H1 (cell line): ENCODE results near the gene NDUFB2. TPM values are rescaled to one million over a fixed set of nuclear protein-coding genes. Genes with fewer than 3 reads are reported as not detected.
A peak's percentile ranks its signal among the peaks of the same experiment; 100 is the strongest.

Experiments
- CTCF ChIA-PET: fragments of 300-600 bp; sonication (Branson Sonifier 250); formaldehyde crosslinking; loops from one replicate; lab custom pipeline; 2021; ENCODE audit not compliant: partially characterized antibody; lab: Charles Lee
- POLR2A ChIA-PET: fragments of 300-600 bp; sonication (Branson Sonifier 250); formaldehyde crosslinking; loops from one replicate; lab custom pipeline; 2021; ENCODE audit warnings: inconsistent platforms; ENCODE audit not compliant: partially characterized antibody; lab: Charles Lee
- DNase-seq, 2 experiments: peaks; one replicate each; pipeline versions ENCODE4 v3.0.0 to v3.0.0-alpha.2; 2010 to 2022; ENCODE audit warnings: low spot score in 2 of 2, low read depth in 1 of 2, mixed read lengths in 1 of 2
- FAIRE-seq: peaks from 2 replicates; lab custom pipeline; 2011; peaks lifted over from hg19 to GRCh38; lab: Jason Lieb, UNC
- H2AFZ ChIP-seq: 2 replicates; pipeline ENCODE4 v1.8.1; 2012; ENCODE audit warnings: low read length, inconsistent platforms
- H2AK5ac ChIP-seq: 2 replicates; pipeline ENCODE4 v1.6.1; 2013; ENCODE audit warnings: low read depth, low read length
- H2BK120ac ChIP-seq: replicated peaks from 2 replicates; pipeline ENCODE3; 2013; ENCODE audit warnings: low read depth, low read length, inconsistent platforms
- H2BK12ac ChIP-seq: 2 replicates; pipeline ENCODE4 v1.6.1; 2013; ENCODE audit warnings: low read depth, low read length
- H2BK15ac ChIP-seq: 2 replicates; pipeline ENCODE4 v1.6.1; 2013; ENCODE audit warnings: low read length
- H2BK20ac ChIP-seq: 2 replicates; pipeline ENCODE4 v1.6.1; 2013; ENCODE audit warnings: low read length
- H2BK5ac ChIP-seq: 2 replicates; pipeline ENCODE4 v1.6.1; 2013; ENCODE audit warnings: low read depth, low read length
- H3K14ac ChIP-seq: 2 replicates; pipeline ENCODE4 v1.6.1; 2013; ENCODE audit warnings: inconsistent platforms; ENCODE audit not compliant: insufficient read length
- H3K18ac ChIP-seq: 2 replicates; pipeline ENCODE4 v1.6.1; 2013; ENCODE audit warnings: low read length; ENCODE audit errors: extremely low read depth
- H3K23ac ChIP-seq: 2 replicates; pipeline ENCODE4 v1.6.1; 2013; ENCODE audit warnings: inconsistent platforms; ENCODE audit not compliant: insufficient read length
- H3K23me2 ChIP-seq: 2 replicates; pipeline ENCODE4 v1.6.1; 2013; ENCODE audit warnings: low read depth, low read length
- H3K27ac ChIP-seq: 2 replicates; pipeline ENCODE4 v1.6.1; 2011; ENCODE audit warnings: low read depth, low read length, inconsistent platforms
- H3K27me3 ChIP-seq, 4 experiments: replicated peaks in 1 of 4; 1 replicate in 1 of 4; 2 replicates in 3 of 4; pipeline versions ENCODE4 v1.6.1 to v1.8.1; 2011 to 2013; ENCODE audit warnings: low read length in 3 of 4, mild to moderate bottlenecking in 3 of 4, inconsistent platforms in 2 of 4, mixed read lengths in 2 of 4, moderate library complexity in 1 of 4; ENCODE audit not compliant: control insufficient read depth in 3 of 4, insufficient read depth in 3 of 4; ENCODE audit errors: extremely low read depth in 1 of 4
- H3K36me3 ChIP-seq, 4 experiments: 2 replicates each; pipeline versions ENCODE4 v1.6.1 to v1.8.1; 2011 to 2013; ENCODE audit warnings: mild to moderate bottlenecking in 4 of 4, low read length in 3 of 4, moderate library complexity in 2 of 4, control low read depth in 1 of 4, inconsistent platforms in 1 of 4; ENCODE audit not compliant: insufficient read depth in 4 of 4, control insufficient read depth in 2 of 4
- H3K4ac ChIP-seq: replicated peaks from 2 replicates; pipeline ENCODE3; 2013; ENCODE audit warnings: low read length, low read depth, mixed read lengths, inconsistent platforms; ENCODE audit not compliant: insufficient read length
- H3K4me1 ChIP-seq, 4 experiments: replicated peaks in 1 of 4; 1 replicate in 1 of 4; 2 replicates in 3 of 4; pipeline versions ENCODE4 v1.6.1 to v1.8.1; 2011 to 2013; ENCODE audit warnings: low read length in 3 of 4, inconsistent platforms in 2 of 4, mixed read lengths in 1 of 4; ENCODE audit not compliant: insufficient read depth in 4 of 4, control insufficient read depth in 3 of 4
- H3K4me2 ChIP-seq, 2 experiments: 2 replicates each; pipeline versions ENCODE4 v1.6.1 to v1.8.1; 2011 to 2013; ENCODE audit warnings: low read depth in 2 of 2, low read length in 2 of 2, control low read depth in 1 of 2, inconsistent platforms in 1 of 2, mild to moderate bottlenecking in 1 of 2; ENCODE audit not compliant: insufficient read depth in 1 of 2
- H3K4me3 ChIP-seq, 4 experiments: fragments of 200-600, 300-600 bp in 1 of 4; sonication (generic), shearing (Covaris generic), sonication (Bioruptor Twin) in 1 of 4; 2 replicates each; pipeline versions ENCODE4 v1.5.1 to v1.8.1; 2011 to 2016; ENCODE audit warnings: low read length in 4 of 4, low read depth in 3 of 4, control low read depth in 2 of 4, inconsistent platforms in 2 of 4, mild to moderate bottlenecking in 2 of 4, mixed read lengths in 1 of 4, moderate library complexity in 1 of 4; ENCODE audit not compliant: insufficient read depth in 2 of 4; ENCODE audit errors: extremely low read depth in 1 of 4
- H3K56ac ChIP-seq: replicated peaks from 2 replicates; pipeline ENCODE3; 2013; ENCODE audit warnings: low read depth, mild to moderate bottlenecking, mixed read lengths, low read length, inconsistent platforms; ENCODE audit not compliant: insufficient read length
- H3K79me1 ChIP-seq: 2 replicates; pipeline ENCODE4 v1.6.1; 2013; ENCODE audit warnings: low read depth, low read length, control low read depth
- H3K79me2 ChIP-seq, 2 experiments: 2 replicates each; pipeline versions ENCODE4 v1.6.1 to v1.8.1; 2012 to 2013; ENCODE audit warnings: low read length in 2 of 2, mild to moderate bottlenecking in 2 of 2, inconsistent platforms in 1 of 2; ENCODE audit not compliant: insufficient read depth in 2 of 2, control insufficient read depth in 1 of 2
- H3K9ac ChIP-seq, 4 experiments: replicated peaks in 1 of 4; 1 replicate in 1 of 4; 2 replicates in 3 of 4; pipeline versions ENCODE4 v1.6.1 to v1.8.1; 2011 to 2013; ENCODE audit warnings: low read depth in 3 of 4, low read length in 3 of 4, control low read depth in 2 of 4, mild to moderate bottlenecking in 2 of 4, moderate library complexity in 2 of 4, inconsistent platforms in 1 of 4; ENCODE audit errors: extremely low read depth in 1 of 4
- H3K9me3 ChIP-seq, 2 experiments: 2 replicates each; pipeline versions ENCODE4 v1.6.1 to v1.8.1; 2012 to 2013; ENCODE audit warnings: mild to moderate bottlenecking in 2 of 2, moderate library complexity in 2 of 2, control low read depth in 1 of 2, inconsistent platforms in 1 of 2, low read depth in 1 of 2, low read length in 1 of 2, mixed read lengths in 1 of 2; ENCODE audit not compliant: insufficient read depth in 2 of 2
- H4K20me1 ChIP-seq, 2 experiments: replicated peaks in 1 of 2; 2 replicates each; pipeline versions ENCODE3 to v1.8.1; 2011 to 2013; ENCODE audit warnings: inconsistent platforms in 2 of 2, low read length in 2 of 2, mild to moderate bottlenecking in 1 of 2; ENCODE audit not compliant: insufficient read depth in 2 of 2, control insufficient read depth in 1 of 2
- H4K5ac ChIP-seq: 2 replicates; pipeline ENCODE4 v1.6.1; 2013; ENCODE audit warnings: low read length, low read depth, mixed read lengths, inconsistent platforms; ENCODE audit not compliant: insufficient read length
- H4K8ac ChIP-seq: 2 replicates; pipeline ENCODE4 v1.8.0; 2013; ENCODE audit warnings: mild to moderate bottlenecking, moderate library complexity, low read length, inconsistent platforms; ENCODE audit not compliant: insufficient read depth; ENCODE audit errors: extremely low read depth
- H4K91ac ChIP-seq: replicated peaks from 2 replicates; pipeline ENCODE3; 2013; ENCODE audit warnings: low read length, mixed read lengths, inconsistent platforms; ENCODE audit not compliant: insufficient read length
- HDAC2 ChIP-seq, 2 experiments: fragments of 300-600 bp in 1 of 2; sonication (generic) in 1 of 2; IDR thresholded peaks; 2 replicates each; pipeline ENCODE4 v1.6.1; 2011 to 2012; ENCODE audit warnings: low read depth in 2 of 2, low read length in 2 of 2, mild to moderate bottlenecking in 2 of 2, moderate library complexity in 2 of 2, borderline replicate concordance in 1 of 2, inconsistent platforms in 1 of 2
- SAP30 ChIP-seq: fragments of 300-600 bp; sonication (generic); IDR thresholded peaks from 2 replicates; pipeline ENCODE4 v1.7.1; 2012; ENCODE audit warnings: low read length, moderate library complexity, mild to moderate bottlenecking, inconsistent platforms; ENCODE audit not compliant: insufficient read depth, insufficient replicate concordance
- SUZ12 ChIP-seq: fragments of 200-600 bp; sonication (generic); IDR thresholded peaks from 2 replicates; pipeline ENCODE4 v1.6.1; 2012; ENCODE audit warnings: mild to moderate bottlenecking, inconsistent platforms, low read length, moderate library complexity, mixed read lengths
- TAF1 ChIP-seq: IDR thresholded peaks from 2 replicates; pipeline ENCODE4 v1.6.1; 2011; ENCODE audit warnings: mild to moderate bottlenecking, low read depth, low read length
- WGBS, 2 experiments: shearing (Covaris generic) in 1 of 2; methylation state at CpG; one replicate each; pipeline versions ENCODE4 v1.1.6 to v1.1.7; 2013 to 2015; ENCODE audit warnings: low lambda C conversion rate in 2 of 2, mixed read lengths in 2 of 2, inconsistent platforms in 1 of 2, low coverage in 1 of 2, missing lambda C conversion rate in 1 of 2; ENCODE audit not compliant: insufficient replicate concordance in 2 of 2, insufficient coverage in 1 of 2, insufficient read length in 1 of 2; ENCODE audit errors: extremely low coverage in 1 of 2, missing lambda C conversion rate in 1 of 2; 5-methylcytosine and 5-hydroxymethylcytosine counted together
- polyA plus RNA-seq, 7 experiments: library from polyadenylated mRNA; depleted of rRNA in 3 of 7; stranded (reverse) in 5 of 7; unstranded in 2 of 7; fragments of >200 nt in 5 of 7; fragments of 200-250 nt in 2 of 7; gene quantifications; 1 replicate in 5 of 7; 2 replicates in 1 of 7; 4 replicates in 1 of 7; pipeline versions ENCODE4 v1.2.1 to v1.2.3, GENCODE V29; 2011 to 2013; ENCODE audit warnings: missing spikeins in 2 of 7, mixed read lengths in 2 of 7
- total RNA-seq: library from RNA; stranded (reverse); fragmentation: NEBNext Ultra II Directional; extraction: Animal tissue kit (Norgen Biotek cat#: 25700); gene quantifications from 2 replicates; pipeline ENCODE4 v1.2.1, GENCODE V29; 2021

NDUFB2 gene
- total and polyA plus RNA-seq, 2 of the 8 experiments (the other 6 are each of a cell fraction or from before 2014, with no cell fraction given): 168 to 881 TPM

DNA sequence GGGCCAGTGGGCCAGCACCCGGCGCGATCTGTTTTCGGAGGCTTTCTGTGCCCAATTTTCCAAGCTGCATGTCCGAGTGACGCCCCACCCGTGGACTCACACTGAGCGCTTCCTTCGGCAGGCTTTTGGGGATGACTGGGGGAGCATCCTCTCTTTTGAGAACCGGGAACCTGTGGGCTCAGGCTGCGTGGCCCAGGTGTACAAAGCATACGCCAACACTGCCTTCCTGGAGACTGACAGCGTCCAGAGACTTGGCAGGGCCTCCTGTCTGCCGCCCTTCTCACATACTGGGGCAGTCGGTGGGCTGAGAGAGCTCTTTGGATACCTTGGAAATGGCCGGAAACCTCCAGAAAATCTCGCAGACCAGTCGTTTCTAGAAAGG lies 22.7 kb upstream of the NDUFB2 start:
- peak overlapping the region; percentile 70 to 98 for H3K4me2 ChIP-seq
- no peaks in the 10 kb centered on the region for H3K79me1 ChIP-seq
- ChIA-PET POLR2A (interaction anchor here (0.8 to 1.4 kb wide), 5 partner anchors 16 to 341 kb away, joined by 3 read pairs; partner anchors contain the start of gene NDUFB2), CTCF (interaction anchor here (0.5 to 4.5 kb wide), 11 partner anchors 11 to 341 kb away, joined by 3 to 38 read pairs (median 5); partner anchors contain the start of gene MRPS33)
- 0 out of 2 replicates have a peak overlapping the region, but pooled peaks have one; percentile 14 for H2BK12ac ChIP-seq
- FAIRE-seq (no peak), DNase-seq (peak in 1 of 2 experiments; percentile 68)
- peaks cover 0 to 8% (median 2%) of the 10 kb centered on the region in 4 experiments; a peak in 3 of 7 replicates for H3K27me3 ChIP-seq
- no peaks in the 10 kb centered on the region for H3K36me3 ChIP-seq
- peak overlapping the region; percentile 60; the same call in 1 of the 2 replicates for H3K18ac ChIP-seq
- no peaks in the 10 kb centered on the region for H4K20me1 ChIP-seq
- no peak overlapping the region for H4K5ac ChIP-seq
- H3K27ac ChIP-seq: no peak overlapping the region
- no peak overlapping the region for H4K91ac ChIP-seq
- peak overlapping the region; percentile 35 to 76 (median 67) for H3K4me3 ChIP-seq
- H2BK15ac ChIP-seq: no peak overlapping the region
- H3K14ac ChIP-seq: no peak overlapping the region
- no peak overlapping the region for H3K56ac ChIP-seq
- H2AK5ac ChIP-seq: no peak overlapping the region
- no peak overlapping the region for H3K23ac ChIP-seq
- TF ChIP-seq SUZ12 (no peak), TAF1 (0 out of 2 replicates have a peak, but pooled peaks have one; percentile 1), SAP30 (peak; percentile 5), HDAC2 (IDR thresholded peaks at IDR 0.05; ENCODE audit: borderline replicate concordance in 1 of 2, low read depth in 2 of 2, low read length in 2 of 2) (0 out of 4 replicates have a peak, but pooled peaks of 1 of the 2 experiments have one; percentile 14)
- no peak overlapping the region; the same call in 1 of the 2 replicates for H4K8ac ChIP-seq
- no peak overlapping the region for H3K4ac ChIP-seq
- 57% methylated on average over 18 of the region's 18 CpGs; no CpG with 5 or more reads in 1 of the 2 experiments for WGBS, 2 experiments
- H2BK5ac ChIP-seq: no peak overlapping the region
- H2BK20ac ChIP-seq: no peak overlapping the region
- no peak overlapping the region for H2AFZ ChIP-seq
- peaks cover 0 to 6% (median 2%) of the 10 kb centered on the region in 4 experiments; a peak in 5 of 7 replicates for H3K4me1 ChIP-seq
- H2BK120ac ChIP-seq: no peak overlapping the region
- H3K9me3 ChIP-seq: no peaks in the 10 kb centered on the region
- H3K23me2 ChIP-seq: peaks cover 5% of the 10 kb centered on the region; the same call in 1 of the 2 replicates
- no peaks in the 10 kb centered on the region for H3K79me2 ChIP-seq
- H3K9ac ChIP-seq: no peak overlapping the region
